Mesendoderm (in vitro differentiated cells): Measurements from ENCODE around the gene RREB1.

Experiments used
- DNase-seq: peaks from one replicate; pipeline ENCODE4 v3.0.0; 2013
- H2AK5ac ChIP-seq: 2 replicates; pipeline ENCODE4 v1.6.1; 2013; ENCODE audit warnings: low read length, inconsistent platforms
- H2BK120ac ChIP-seq: 2 replicates; pipeline ENCODE4 v1.6.1; 2013; ENCODE audit warnings: low read depth, mild to moderate bottlenecking, low read length, moderate library complexity, mixed read lengths
- H2BK15ac ChIP-seq: replicated peaks from 2 replicates; pipeline ENCODE4 v1.6.1; 2013; ENCODE audit warnings: low read depth, mild to moderate bottlenecking, moderate library complexity
- H2BK5ac ChIP-seq: 2 replicates; pipeline ENCODE4 v1.6.1; 2013; ENCODE audit warnings: low read length, inconsistent platforms
- H3K18ac ChIP-seq: 2 replicates; pipeline ENCODE4 v1.6.1; 2013; ENCODE audit warnings: mild to moderate bottlenecking, low read length, mixed read lengths
- H3K23ac ChIP-seq: one replicate; pipeline ENCODE4 v1.6.1; 2013; ENCODE audit warnings: low read length
- H3K27ac ChIP-seq: 2 replicates; pipeline ENCODE4 v1.5.1; 2013; ENCODE audit warnings: low read depth, mild to moderate bottlenecking, inconsistent platforms, low read length, moderate library complexity
- H3K27me3 ChIP-seq: 2 replicates; pipeline ENCODE4 v1.6.1; 2013; ENCODE audit warnings: low read length, control low read depth, mild to moderate bottlenecking, inconsistent platforms; ENCODE audit not compliant: insufficient read depth, poor library complexity
- H3K36me3 ChIP-seq: 2 replicates; pipeline ENCODE4 v1.6.1; 2013; ENCODE audit warnings: low read length, inconsistent platforms; ENCODE audit not compliant: control insufficient read depth, insufficient read depth
- H3K4ac ChIP-seq: one replicate; pipeline ENCODE4 v1.6.1; 2013; ENCODE audit warnings: low read depth, mild to moderate bottlenecking, low read length, moderate library complexity
- H3K4me1 ChIP-seq: 2 replicates; pipeline ENCODE4 v1.6.1; 2013; ENCODE audit warnings: low read depth, low read length, inconsistent platforms; ENCODE audit not compliant: control insufficient read depth
- H3K4me2 ChIP-seq: 2 replicates; pipeline ENCODE4 v1.6.1; 2013; ENCODE audit warnings: low read length
- H3K4me3 ChIP-seq: 2 replicates; pipeline ENCODE4 v1.5.1; 2013; ENCODE audit warnings: mild to moderate bottlenecking, low read length
- H3K56ac ChIP-seq: one replicate; pipeline ENCODE4 v1.6.1; 2013; ENCODE audit warnings: low read length
- H3K79me1 ChIP-seq: 2 replicates; pipeline ENCODE4 v1.6.1; 2013; ENCODE audit warnings: low read length, inconsistent platforms
- H3K79me2 ChIP-seq: 2 replicates; pipeline ENCODE4 v1.6.1; 2013; ENCODE audit warnings: mild to moderate bottlenecking, low read length; ENCODE audit not compliant: control insufficient read depth, insufficient read depth
- H3K9ac ChIP-seq: 2 replicates; pipeline ENCODE4 v1.6.1; 2013; ENCODE audit warnings: low read length, inconsistent platforms
- H4K5ac ChIP-seq: one replicate; pipeline ENCODE4 v1.6.1; 2013; ENCODE audit warnings: low read length
- H4K8ac ChIP-seq: one replicate; pipeline ENCODE4 v1.6.1; 2013; ENCODE audit warnings: low read depth, mild to moderate bottlenecking, control low read depth, low read length, moderate library complexity
- WGBS: extraction: QIAGEN DNeasy Blood & Tissue Kit; methylation state at CpG from one replicate; pipeline ENCODE4 v1.1.7; 2013; ENCODE audit warnings: low lambda C conversion rate, missing lambda C conversion rate; ENCODE audit not compliant: insufficient coverage; ENCODE audit errors: extremely low coverage; 5-methylcytosine and 5-hydroxymethylcytosine counted together

RREB1 gene

DNA sequence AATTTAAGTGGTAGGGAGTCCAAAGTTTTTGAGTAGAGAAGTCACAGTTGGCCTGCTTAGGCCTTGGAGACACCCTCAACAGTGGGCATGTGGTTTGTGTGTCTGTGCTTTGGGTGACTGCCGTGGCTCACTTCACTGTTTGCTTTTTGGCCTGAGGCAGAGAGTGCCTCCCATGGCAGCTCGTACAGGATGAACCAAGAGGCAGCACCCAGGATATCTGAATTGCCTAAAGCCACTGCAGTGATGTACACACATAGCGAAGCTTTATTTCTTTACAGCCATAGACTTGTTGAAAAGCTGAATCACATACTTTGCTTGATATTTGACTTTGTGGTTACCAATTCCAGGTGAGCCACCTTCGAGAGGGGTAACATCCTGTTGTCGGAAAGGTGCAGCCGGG is 21.6 kb downstream of the RREB1 start:
- DNase-seq = no peak
- no CpG with 5 or more reads among the region's 6 CpGs for WGBS

DNA sequence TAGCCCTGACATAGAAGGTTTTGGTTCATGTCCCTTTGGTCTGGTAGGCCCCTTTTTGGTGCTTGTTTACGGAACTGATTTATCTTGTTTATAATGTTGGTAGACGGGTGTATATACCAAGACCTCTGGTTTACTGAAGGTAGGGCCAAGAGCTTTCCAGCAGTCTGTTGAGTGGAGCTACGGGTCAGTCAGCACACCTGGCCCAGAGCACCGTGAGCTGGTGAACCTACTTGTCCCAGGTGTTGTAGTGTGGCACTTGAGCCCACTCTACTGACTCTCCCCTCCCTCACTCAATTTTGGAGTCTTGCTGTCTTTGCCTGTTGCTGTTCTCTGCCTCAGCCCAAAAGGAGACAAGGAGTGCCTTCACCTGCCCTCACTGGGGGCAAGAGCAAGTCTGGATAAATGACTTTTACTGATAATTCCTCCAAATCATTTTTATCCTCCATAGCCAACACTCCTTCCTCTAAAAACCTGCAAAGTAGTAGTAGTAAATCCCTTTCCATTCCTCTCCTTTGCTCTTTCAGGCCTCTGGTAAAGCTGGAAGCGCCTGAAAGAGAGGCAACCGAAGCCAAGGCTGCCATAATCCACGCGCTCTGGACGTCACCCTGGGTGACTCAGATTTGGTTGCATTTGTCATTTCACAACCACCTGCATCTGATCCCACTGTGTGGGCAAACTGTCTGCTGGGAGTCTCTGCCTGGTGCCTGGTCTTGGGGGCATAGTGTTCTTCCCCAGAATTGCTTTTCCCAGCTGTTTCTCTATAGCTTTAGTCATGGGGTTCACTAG is 22.2 kb downstream of the RREB1 start:
- Histone ChIP-seq H3K36me3 (no peaks in the 10 kb centered on the region), H2BK15ac (no peak overlapping the region), H3K56ac (no peak overlapping the region), H3K23ac (no peak overlapping the region), H3K27ac (no peak overlapping the region), H3K27me3 (no peaks in the 10 kb centered on the region), H2BK5ac (no peak overlapping the region), H3K79me1 (peaks cover 41% of the 10 kb centered on the region), H3K4me1 (no peaks in the 10 kb centered on the region), H2AK5ac (no peak overlapping the region), H3K4ac (no peak overlapping the region), H3K9ac (no peak overlapping the region), H2BK120ac (no peak overlapping the region), H4K8ac (no peak overlapping the region), H4K5ac (no peak overlapping the region), H3K18ac (no peak overlapping the region), H3K4me3 (no peak overlapping the region), H3K4me2 (no peak overlapping the region), H3K79me2 (peaks cover 61% of the 10 kb centered on the region)
- no CpG with 5 or more reads among the region's 9 CpGs for WGBS
- DNase-seq = no peak

More for the DNA sequence above, 21.6 kb downstream of the RREB1 start:
- Histone ChIP-seq H2AK5ac (no peak overlapping the region), H3K56ac (no peak overlapping the region), H2BK5ac (no peak overlapping the region), H3K79me1 (peaks cover 41% of the 10 kb centered on the region), H2BK15ac (no peak overlapping the region), H3K4ac (no peak overlapping the region), H3K4me1 (no peaks in the 10 kb centered on the region), H3K4me3 (no peak overlapping the region), H3K27me3 (no peaks in the 10 kb centered on the region), H4K8ac (no peak overlapping the region), H4K5ac (no peak overlapping the region), H3K36me3 (no peaks in the 10 kb centered on the region), H3K23ac (no peak overlapping the region), H3K18ac (no peak overlapping the region), H3K9ac (no peak overlapping the region), H3K27ac (no peak overlapping the region), H3K4me2 (no peak overlapping the region), H3K79me2 (peaks cover 62% of the 10 kb centered on the region), H2BK120ac (no peak overlapping the region)

DNA sequence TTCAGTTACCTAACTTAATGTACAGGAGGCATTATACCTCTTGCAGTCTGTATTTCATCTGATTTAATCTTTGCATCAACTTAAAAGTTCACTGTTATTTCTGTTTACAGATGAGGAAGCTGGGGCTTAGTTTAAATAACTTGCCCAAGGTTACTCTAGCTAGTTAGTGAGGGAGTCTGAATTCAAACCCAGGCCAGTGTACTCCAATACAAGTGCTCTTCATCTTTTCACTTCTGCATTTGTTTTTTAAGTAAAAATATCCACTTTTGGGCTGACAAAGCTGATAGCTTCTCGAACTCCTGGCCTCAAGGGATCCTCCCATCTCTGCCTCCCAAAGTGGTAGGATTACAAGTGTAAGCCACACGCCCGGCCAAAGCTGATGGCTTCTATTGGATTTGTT is 23.6 kb downstream of the RREB1 start:
- Histone ChIP-seq H3K27me3 (no peaks in the 10 kb centered on the region), H3K79me2 (peaks cover 60% of the 10 kb centered on the region), H3K56ac (no peak overlapping the region), H3K4me3 (no peak overlapping the region), H3K27ac (no peak overlapping the region), H4K8ac (no peak overlapping the region), H2BK120ac (no peak overlapping the region), H3K79me1 (peaks cover 45% of the 10 kb centered on the region), H2BK5ac (no peak overlapping the region), H2AK5ac (no peak overlapping the region), H3K36me3 (no peaks in the 10 kb centered on the region), H3K4me1 (no peaks in the 10 kb centered on the region), H2BK15ac (no peak overlapping the region), H3K18ac (no peak overlapping the region), H3K4me2 (no peak overlapping the region), H3K4ac (no peak overlapping the region), H3K9ac (no peak overlapping the region), H4K5ac (no peak overlapping the region), H3K23ac (no peak overlapping the region)
- no peak for DNase-seq
- WGBS = no CpG with 5 or more reads among the region's 3 CpGs

DNA sequence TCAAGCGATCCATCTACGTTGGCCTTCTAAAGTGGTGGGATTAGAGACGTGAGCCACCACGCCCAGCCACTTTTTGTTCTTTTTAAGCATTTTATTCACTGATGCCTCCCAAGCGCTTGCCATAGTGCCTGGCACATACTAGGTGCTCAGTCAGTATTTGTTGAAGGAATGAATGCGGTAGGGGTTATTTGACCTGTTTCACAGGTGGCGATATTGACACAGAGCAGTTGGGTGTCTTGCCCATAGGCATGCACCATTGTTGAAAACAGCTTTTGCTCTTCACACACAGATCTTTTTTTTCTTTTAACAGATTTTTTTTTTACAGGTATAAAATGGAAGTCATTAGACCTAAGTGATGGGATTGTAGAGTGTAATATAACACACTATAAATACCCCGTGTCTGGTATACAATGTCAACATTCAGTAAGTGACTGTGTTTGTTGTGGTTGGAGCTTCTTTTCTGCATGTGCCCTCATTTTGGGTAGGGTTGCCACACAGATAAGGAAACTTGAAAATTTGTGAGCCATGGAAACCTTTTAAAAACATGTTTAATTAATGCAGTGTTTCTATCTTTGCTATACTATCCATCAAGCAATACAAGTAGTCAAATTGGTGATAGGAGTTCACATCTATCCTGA is 24.8 kb downstream of the RREB1 start:
- no peak for DNase-seq
- no peak overlapping the region for H4K8ac ChIP-seq
- no CpG with 5 or more reads among the region's 8 CpGs for WGBS

DNA sequence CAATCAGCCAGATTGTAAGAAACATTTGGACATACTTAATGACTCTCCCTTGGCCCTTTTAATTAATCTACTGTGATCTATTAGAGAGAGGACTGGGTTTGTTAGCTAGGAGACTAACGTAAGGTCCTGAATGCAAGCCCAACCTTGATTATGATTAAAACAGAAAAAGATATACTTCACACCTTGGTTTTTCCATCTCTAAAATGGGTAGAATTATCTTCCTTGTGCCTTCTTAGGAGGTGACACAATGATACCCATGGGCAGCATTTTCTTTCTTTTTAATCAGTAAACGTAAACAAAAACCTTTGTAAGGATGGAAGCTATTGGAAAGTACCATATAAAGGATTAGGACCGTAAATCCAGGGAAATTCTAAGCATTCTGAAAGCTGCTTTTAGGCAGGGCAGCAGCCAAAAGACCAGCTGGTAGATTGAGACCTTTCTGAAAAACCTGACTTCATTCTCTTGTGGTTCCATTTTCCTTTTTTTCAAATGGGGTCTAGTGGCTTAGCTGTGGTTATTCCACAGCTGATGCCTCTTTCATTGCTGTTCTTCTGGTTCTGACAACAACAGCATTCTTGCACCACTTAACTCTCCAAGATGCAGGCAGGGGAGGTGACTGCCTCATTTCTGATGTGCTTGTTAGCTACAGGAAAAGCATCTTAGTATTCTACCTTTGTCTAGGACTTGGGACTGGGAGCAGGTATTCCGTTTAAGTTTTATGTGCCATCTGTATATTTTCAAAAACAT is 27.4 kb downstream of the RREB1 start:
- H3K4me2 ChIP-seq = no peak overlapping the region
- no peak overlapping the region for H3K9ac ChIP-seq
- no peak overlapping the region for H3K18ac ChIP-seq
- no peak overlapping the region for H2BK15ac ChIP-seq
- H3K4ac ChIP-seq = no peak overlapping the region
- H3K79me2 ChIP-seq = peaks cover 40% of the 10 kb centered on the region
- no peak for DNase-seq
- WGBS = no CpG with 5 or more reads among the region's 4 CpGs
- no peaks in the 10 kb centered on the region for H3K36me3 ChIP-seq
- no peak overlapping the region for H4K5ac ChIP-seq
- no peak overlapping the region for H3K4me3 ChIP-seq
- no peak overlapping the region for H3K23ac ChIP-seq
- no peak overlapping the region for H3K27ac ChIP-seq
- H4K8ac ChIP-seq = no peak overlapping the region
- H2AK5ac ChIP-seq = no peak overlapping the region
- no peaks in the 10 kb centered on the region for H3K27me3 ChIP-seq
- H2BK5ac ChIP-seq = no peak overlapping the region
- peaks cover 26% of the 10 kb centered on the region for H3K79me1 ChIP-seq
- H3K56ac ChIP-seq = no peak overlapping the region
- H3K4me1 ChIP-seq = peaks cover 10% of the 10 kb centered on the region
- no peak overlapping the region for H2BK120ac ChIP-seq

More for the DNA sequence above, 24.8 kb downstream of the RREB1 start:
- no peak overlapping the region for H3K18ac ChIP-seq
- no peak overlapping the region for H4K5ac ChIP-seq
- H2AK5ac ChIP-seq = no peak overlapping the region
- H3K4me1 ChIP-seq = peaks cover 7% of the 10 kb centered on the region
- no peak overlapping the region for H3K9ac ChIP-seq
- H3K4me3 ChIP-seq = no peak overlapping the region
- peaks cover 43% of the 10 kb centered on the region for H3K79me1 ChIP-seq
- no peak overlapping the region for H3K4me2 ChIP-seq
- H3K79me2 ChIP-seq = peaks cover 57% of the 10 kb centered on the region
- H3K27ac ChIP-seq = no peak overlapping the region
- H3K56ac ChIP-seq = no peak overlapping the region
- H3K4ac ChIP-seq = no peak overlapping the region
- no peak overlapping the region for H2BK15ac ChIP-seq
- no peak overlapping the region for H3K23ac ChIP-seq
- H2BK120ac ChIP-seq = no peak overlapping the region
- H3K27me3 ChIP-seq = no peaks in the 10 kb centered on the region
- H3K36me3 ChIP-seq = no peaks in the 10 kb centered on the region
- no peak overlapping the region for H2BK5ac ChIP-seq
